ENCODE data around the gene PNPLA7. TPM values are rescaled to one million over a fixed set of nuclear protein-coding genes. Genes with fewer than 3 reads are reported as not detected.

Gene PNPLA7
- total RNA-seq, 1 experiment from 2014 or later = 1.3 TPM

DNA sequence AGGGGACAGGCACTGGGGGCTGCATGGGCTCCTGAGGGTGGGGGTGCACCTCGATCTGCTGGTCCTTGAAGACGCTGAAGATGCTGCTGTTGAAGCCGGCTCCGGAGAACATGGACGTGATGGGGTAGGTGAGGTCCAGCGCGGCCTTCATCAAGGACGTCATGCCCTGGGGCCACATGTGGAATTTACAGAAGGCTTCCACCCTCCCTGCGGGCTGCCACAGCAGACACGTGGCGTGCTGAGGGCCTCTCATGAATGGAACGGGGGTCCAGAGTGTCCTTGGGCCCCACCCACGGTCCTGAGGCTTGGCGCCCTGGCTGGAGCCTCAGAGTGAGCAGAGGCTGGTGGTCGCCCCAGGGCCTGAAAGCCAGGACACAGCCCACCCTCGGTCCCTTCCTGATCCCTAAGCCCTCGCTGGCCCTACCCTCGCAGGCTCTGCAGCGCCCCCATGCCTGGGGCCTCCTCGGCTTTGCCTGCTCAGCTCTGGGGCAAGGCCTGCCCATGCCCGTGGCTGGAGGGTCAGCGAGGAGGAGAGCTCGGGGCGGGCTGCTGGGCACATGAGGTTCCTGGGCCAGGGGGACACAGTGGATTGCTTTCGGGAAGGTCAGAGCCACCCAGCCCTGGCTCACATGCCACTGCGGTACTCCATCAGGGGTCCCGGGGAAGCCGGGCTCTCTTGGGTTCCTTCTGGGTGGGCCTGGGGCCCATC, 85.8 kb downstream of the PNPLA7 start:
- ChIA-PET CTCF (interaction anchor here (1.6 kb wide), 1 partner anchor 70 kb away, joined by 3 read pairs; no protein-coding TSS in a partner anchor), POLR2A (no interaction called here)
- H3K27me3 Mint-ChIP-seq (ENCODE audit: low read depth) = no peaks in the 10 kb centered on the region
- no peaks in the 10 kb centered on the region for H3K9me3 Mint-ChIP-seq
- ATAC-seq (no peak), DNase-seq (ENCODE audit: low spot score) (no peak)
- no peaks in the 10 kb centered on the region for H3K4me1 Mint-ChIP-seq
- H3K27ac Mint-ChIP-seq = no peak overlapping the region
- TF ChIP-seq, protein P1, sequence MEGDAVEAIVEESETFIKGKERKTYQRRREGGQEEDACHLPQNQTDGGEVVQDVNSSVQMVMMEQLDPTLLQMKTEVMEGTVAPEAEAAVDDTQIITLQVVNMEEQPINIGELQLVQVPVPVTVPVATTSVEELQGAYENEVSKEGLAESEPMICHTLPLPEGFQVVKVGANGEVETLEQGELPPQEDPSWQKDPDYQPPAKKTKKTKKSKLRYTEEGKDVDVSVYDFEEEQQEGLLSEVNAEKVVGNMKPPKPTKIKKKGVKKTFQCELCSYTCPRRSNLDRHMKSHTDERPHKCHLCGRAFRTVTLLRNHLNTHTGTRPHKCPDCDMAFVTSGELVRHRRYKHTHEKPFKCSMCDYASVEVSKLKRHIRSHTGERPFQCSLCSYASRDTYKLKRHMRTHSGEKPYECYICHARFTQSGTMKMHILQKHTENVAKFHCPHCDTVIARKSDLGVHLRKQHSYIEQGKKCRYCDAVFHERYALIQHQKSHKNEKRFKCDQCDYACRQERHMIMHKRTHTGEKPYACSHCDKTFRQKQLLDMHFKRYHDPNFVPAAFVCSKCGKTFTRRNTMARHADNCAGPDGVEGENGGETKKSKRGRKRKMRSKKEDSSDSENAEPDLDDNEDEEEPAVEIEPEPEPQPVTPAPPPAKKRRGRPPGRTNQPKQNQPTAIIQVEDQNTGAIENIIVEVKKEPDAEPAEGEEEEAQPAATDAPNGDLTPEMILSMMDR (IDR thresholded peaks at IDR 0.05) = no peak
- TF ChIP-seq, protein P2, sequence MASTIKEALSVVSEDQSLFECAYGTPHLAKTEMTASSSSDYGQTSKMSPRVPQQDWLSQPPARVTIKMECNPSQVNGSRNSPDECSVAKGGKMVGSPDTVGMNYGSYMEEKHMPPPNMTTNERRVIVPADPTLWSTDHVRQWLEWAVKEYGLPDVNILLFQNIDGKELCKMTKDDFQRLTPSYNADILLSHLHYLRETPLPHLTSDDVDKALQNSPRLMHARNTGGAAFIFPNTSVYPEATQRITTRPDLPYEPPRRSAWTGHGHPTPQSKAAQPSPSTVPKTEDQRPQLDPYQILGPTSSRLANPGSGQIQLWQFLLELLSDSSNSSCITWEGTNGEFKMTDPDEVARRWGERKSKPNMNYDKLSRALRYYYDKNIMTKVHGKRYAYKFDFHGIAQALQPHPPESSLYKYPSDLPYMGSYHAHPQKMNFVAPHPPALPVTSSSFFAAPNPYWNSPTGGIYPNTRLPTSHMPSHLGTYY (CRISPR knock-in tag; IDR thresholded peaks at IDR 0.05) = no peak
- TF ChIP-seq, protein P3, sequence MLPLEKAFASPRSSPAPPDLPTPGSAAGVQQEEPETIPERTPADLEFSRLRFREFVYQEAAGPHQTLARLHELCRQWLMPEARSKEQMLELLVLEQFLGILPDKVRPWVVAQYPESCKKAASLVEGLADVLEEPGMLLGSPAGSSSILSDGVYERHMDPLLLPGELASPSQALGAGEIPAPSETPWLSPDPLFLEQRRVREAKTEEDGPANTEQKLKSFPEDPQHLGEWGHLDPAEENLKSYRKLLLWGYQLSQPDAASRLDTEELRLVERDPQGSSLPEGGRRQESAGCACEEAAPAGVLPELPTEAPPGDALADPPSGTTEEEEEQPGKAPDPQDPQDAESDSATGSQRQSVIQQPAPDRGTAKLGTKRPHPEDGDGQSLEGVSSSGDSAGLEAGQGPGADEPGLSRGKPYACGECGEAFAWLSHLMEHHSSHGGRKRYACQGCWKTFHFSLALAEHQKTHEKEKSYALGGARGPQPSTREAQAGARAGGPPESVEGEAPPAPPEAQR (CRISPR knock-in tag; IDR thresholded peaks at IDR 0.05) = no peak
- TF ChIP-seq NFYB (CRISPR knock-in tag; conservative IDR thresholded peaks at IDR 0.05; ENCODE audit: low read depth) (no peak), ZNF232 (CRISPR knock-in tag; IDR thresholded peaks at IDR 0.05) (no peak), ESRRA (CRISPR knock-in tag; IDR thresholded peaks at IDR 0.05; ENCODE audit: borderline replicate concordance) (no peak), GABPB1 (CRISPR knock-in tag; IDR thresholded peaks at IDR 0.05) (no peak), MYBL2 (CRISPR knock-in tag; IDR thresholded peaks at IDR 0.05) (no peak), SOX15 (CRISPR knock-in tag; IDR thresholded peaks at IDR 0.05) (no peak), ZNF263 (CRISPR knock-in tag; IDR thresholded peaks at IDR 0.05; ENCODE audit: low read depth) (no peak), NR3C1 (CRISPR knock-in tag; conservative IDR thresholded peaks at IDR 0.05; ENCODE audit: low read depth) (no peak), RORB (CRISPR knock-in tag; IDR thresholded peaks at IDR 0.05) (no peak), ELF4 (CRISPR knock-in tag; IDR thresholded peaks at IDR 0.05; ENCODE audit: low read depth) (no peak), SMAD3 (CRISPR knock-in tag; IDR thresholded peaks at IDR 0.05; ENCODE audit: borderline replicate concordance) (no peak), ZNF396 (CRISPR knock-in tag; IDR thresholded peaks at IDR 0.05; ENCODE audit: borderline replicate concordance) (no peak), CREM (CRISPR knock-in tag; IDR thresholded peaks at IDR 0.05) (no peak), ETV6 (CRISPR knock-in tag; IDR thresholded peaks at IDR 0.05) (no peak)
- TF ChIP-seq, protein P4, sequence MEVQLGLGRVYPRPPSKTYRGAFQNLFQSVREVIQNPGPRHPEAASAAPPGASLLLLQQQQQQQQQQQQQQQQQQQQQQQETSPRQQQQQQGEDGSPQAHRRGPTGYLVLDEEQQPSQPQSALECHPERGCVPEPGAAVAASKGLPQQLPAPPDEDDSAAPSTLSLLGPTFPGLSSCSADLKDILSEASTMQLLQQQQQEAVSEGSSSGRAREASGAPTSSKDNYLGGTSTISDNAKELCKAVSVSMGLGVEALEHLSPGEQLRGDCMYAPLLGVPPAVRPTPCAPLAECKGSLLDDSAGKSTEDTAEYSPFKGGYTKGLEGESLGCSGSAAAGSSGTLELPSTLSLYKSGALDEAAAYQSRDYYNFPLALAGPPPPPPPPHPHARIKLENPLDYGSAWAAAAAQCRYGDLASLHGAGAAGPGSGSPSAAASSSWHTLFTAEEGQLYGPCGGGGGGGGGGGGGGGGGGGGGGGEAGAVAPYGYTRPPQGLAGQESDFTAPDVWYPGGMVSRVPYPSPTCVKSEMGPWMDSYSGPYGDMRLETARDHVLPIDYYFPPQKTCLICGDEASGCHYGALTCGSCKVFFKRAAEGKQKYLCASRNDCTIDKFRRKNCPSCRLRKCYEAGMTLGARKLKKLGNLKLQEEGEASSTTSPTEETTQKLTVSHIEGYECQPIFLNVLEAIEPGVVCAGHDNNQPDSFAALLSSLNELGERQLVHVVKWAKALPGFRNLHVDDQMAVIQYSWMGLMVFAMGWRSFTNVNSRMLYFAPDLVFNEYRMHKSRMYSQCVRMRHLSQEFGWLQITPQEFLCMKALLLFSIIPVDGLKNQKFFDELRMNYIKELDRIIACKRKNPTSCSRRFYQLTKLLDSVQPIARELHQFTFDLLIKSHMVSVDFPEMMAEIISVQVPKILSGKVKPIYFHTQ (CRISPR knock-in tag; IDR thresholded peaks at IDR 0.05) = no peak
- TF ChIP-seq, protein P5, sequence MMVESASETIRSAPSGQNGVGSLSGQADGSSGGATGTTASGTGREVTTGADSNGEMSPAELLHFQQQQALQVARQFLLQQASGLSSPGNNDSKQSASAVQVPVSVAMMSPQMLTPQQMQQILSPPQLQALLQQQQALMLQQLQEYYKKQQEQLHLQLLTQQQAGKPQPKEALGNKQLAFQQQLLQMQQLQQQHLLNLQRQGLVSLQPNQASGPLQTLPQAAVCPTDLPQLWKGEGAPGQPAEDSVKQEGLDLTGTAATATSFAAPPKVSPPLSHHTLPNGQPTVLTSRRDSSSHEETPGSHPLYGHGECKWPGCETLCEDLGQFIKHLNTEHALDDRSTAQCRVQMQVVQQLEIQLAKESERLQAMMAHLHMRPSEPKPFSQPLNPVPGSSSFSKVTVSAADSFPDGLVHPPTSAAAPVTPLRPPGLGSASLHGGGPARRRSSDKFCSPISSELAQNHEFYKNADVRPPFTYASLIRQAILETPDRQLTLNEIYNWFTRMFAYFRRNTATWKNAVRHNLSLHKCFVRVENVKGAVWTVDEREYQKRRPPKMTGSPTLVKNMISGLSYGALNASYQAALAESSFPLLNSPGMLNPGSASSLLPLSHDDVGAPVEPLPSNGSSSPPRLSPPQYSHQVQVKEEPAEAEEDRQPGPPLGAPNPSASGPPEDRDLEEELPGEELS (CRISPR knock-in tag; IDR thresholded peaks at IDR 0.05) = no peak
- TF ChIP-seq, protein P6, sequence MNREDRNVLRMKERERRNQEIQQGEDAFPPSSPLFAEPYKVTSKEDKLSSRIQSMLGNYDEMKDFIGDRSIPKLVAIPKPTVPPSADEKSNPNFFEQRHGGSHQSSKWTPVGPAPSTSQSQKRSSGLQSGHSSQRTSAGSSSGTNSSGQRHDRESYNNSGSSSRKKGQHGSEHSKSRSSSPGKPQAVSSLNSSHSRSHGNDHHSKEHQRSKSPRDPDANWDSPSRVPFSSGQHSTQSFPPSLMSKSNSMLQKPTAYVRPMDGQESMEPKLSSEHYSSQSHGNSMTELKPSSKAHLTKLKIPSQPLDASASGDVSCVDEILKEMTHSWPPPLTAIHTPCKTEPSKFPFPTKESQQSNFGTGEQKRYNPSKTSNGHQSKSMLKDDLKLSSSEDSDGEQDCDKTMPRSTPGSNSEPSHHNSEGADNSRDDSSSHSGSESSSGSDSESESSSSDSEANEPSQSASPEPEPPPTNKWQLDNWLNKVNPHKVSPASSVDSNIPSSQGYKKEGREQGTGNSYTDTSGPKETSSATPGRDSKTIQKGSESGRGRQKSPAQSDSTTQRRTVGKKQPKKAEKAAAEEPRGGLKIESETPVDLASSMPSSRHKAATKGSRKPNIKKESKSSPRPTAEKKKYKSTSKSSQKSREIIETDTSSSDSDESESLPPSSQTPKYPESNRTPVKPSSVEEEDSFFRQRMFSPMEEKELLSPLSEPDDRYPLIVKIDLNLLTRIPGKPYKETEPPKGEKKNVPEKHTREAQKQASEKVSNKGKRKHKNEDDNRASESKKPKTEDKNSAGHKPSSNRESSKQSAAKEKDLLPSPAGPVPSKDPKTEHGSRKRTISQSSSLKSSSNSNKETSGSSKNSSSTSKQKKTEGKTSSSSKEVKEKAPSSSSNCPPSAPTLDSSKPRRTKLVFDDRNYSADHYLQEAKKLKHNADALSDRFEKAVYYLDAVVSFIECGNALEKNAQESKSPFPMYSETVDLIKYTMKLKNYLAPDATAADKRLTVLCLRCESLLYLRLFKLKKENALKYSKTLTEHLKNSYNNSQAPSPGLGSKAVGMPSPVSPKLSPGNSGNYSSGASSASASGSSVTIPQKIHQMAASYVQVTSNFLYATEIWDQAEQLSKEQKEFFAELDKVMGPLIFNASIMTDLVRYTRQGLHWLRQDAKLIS (CRISPR knock-in tag; IDR thresholded peaks at IDR 0.05; ENCODE audit: borderline replicate concordance) = no peak
- no peaks in the 10 kb centered on the region for H3K36me3 Mint-ChIP-seq
- H3K4me3 Mint-ChIP-seq = no peak overlapping the region
